ENCODE results near the gene ENOX1. TPM values are rescaled to one million over a fixed set of nuclear protein-coding genes. Genes with fewer than 3 reads are reported as not detected.

ENOX1 gene
- total and polyA plus RNA-seq, 9 of the 15 experiments (the other 6 are each of a cell fraction or from before 2014, with no cell fraction given): not detected

- Histone ChIP-seq H3K79me2 (ENCODE audit: control insufficient read depth, insufficient read depth, low read length) (no peaks in the 10 kb centered on the region), H3K27me3 (ENCODE audit: control insufficient read depth in 2 of 2, insufficient read depth in 2 of 2, low read length in 2 of 2) (no peaks in the 10 kb centered on the region), H3K4me2 (ENCODE audit: insufficient read depth, low read length) (no peak overlapping the region), H3K9me3 (replicated peaks; ENCODE audit: control insufficient read depth, insufficient read depth, low read depth, low read length) (no peaks in the 10 kb centered on the region), H3K27ac (ENCODE audit: extremely low read depth, low read depth, low read length) (no peak overlapping the region), H4K20me1 (replicated peaks; ENCODE audit: control insufficient read depth, insufficient read depth, low read length) (no peaks in the 10 kb centered on the region), H3K4me1 (replicated peaks in 1 of 2; ENCODE audit: control insufficient read depth in 2 of 2, insufficient read depth in 2 of 2, low read length in 2 of 2) (no peaks in the 10 kb centered on the region), H3K4me3 (no peak overlapping the region), H3K9ac (ENCODE audit: insufficient read depth in 1 of 2, low read depth in 2 of 2, low read length in 2 of 2) (no peak overlapping the region), H3K9me1 (ENCODE audit: control insufficient read depth, insufficient read depth, low read length) (no peaks in the 10 kb centered on the region), H2AFZ (ENCODE audit: low read depth, low read length) (no peak overlapping the region), H3K36me3 (ENCODE audit: control insufficient read depth, insufficient read depth, low read length) (no peaks in the 10 kb centered on the region)
- TF ChIP-seq CEBPB (tag; IDR thresholded peaks at IDR 0.05) (no peak), FOSL1 (tag; conservative IDR thresholded peaks at IDR 0.05) (no peak), HDAC2 (IDR thresholded peaks at IDR 0.05) (no peak), GTF2E2 (tag; IDR thresholded peaks at IDR 0.05) (no peak)
- TF ChIP-seq, protein P1, sequence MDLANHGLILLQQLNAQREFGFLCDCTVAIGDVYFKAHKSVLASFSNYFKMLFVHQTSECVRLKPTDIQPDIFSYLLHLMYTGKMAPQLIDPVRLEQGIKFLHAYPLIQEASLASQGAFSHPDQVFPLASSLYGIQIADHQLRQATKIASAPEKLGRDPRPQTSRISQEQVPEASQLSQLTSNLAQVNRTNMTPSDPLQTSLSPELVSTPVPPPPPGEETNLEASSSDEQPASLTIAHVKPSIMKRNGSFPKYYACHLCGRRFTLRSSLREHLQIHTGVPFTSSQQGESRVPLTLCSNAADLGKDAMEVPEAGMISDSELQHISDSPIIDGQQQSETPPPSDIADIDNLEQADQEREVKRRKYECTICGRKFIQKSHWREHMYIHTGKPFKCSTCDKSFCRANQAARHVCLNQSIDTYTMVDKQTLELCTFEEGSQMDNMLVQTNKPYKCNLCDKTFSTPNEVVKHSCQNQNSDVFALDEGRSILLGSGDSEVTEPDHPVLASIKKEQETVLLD (IDR thresholded peaks at IDR 0.05): no peak
- no peak for FAIRE-seq
- in situ Hi-C loops (cut with MboI): no loop called here
- CTCF ChIA-PET (ENCODE audit: low intra/inter-chr PET ratio): no interaction called here
- no peak for DNase-seq (ENCODE audit: extremely low read depth in 1 of 4, low spot score in 3 of 4)
- BruUV-seq (replicated peaks): no TSS peak
- intact Hi-C loops (cut with micrococcal nuclease): no loop called here
- 0% methylated on average over 5 of the region's 5 CpGs for WGBS (ENCODE audit: insufficient coverage, low coverage, missing lambda C conversion rate)
- ATAC-seq: no peak
- POLR2A ChIA-PET: no interaction called here
Measured at GRCh38 chr13:43232144-43232872, 554.5 kb downstream of the ENOX1 start.
